ENCODE data around the gene MRC1.

The MRC1 gene

DNA sequence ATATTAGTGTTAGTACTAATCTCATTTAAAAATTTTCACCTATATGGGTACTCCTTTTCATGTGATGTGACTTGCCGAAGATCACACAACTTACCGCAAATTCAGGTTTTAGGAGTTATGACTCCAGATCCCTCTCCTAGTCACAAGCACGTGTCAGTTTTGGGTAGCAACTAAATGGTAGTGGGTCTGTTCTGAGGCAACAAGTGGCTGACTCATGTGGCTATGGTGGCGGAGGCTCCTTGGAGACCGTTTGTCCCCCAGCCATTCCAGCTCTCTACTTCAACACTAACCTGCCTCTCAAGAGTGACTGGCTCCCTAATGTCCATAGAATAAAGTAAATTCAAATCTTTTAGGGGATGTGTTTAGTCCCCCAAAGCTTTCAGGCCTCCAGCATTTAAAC is 39.5 kb downstream of the MRC1 start:
- no peak for DNase-seq

GRCh38 chr10:17850501-17850900 is 41.4 kb downstream of the MRC1 start:
- DNase-seq, result no peak

DNA sequence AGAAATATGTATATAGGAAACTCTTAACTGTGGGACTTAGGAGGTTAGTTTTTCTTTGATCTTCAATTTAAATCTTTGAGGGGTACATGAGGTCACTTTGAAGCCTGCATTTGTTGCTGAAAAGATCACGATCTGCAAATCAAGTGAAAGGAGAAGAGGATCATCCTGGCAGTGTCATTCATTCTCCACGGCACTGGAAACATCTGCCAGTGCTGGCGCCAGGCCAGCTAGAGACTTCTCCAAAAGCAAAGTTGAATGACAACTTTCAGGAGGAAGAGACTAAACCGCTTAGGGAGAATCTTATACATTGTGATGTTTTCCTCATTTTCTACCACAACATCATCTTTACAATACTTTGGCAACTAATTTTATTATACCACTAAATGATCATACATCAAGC is 42.5 kb downstream of the MRC1 start:
- DNase-seq, result no peak

- no peak for DNase-seq
Measured at GRCh38 chr10:17854044-17854652, 45.0 kb downstream of the MRC1 start.

GRCh38 chr10:17857040-17857439 is 47.9 kb downstream of the MRC1 start:
- DNase-seq, result no peak

- no peak for DNase-seq
Measured at GRCh38 chr10:17859492-17860156, 50.5 kb downstream of the MRC1 start.

GRCh38 chr10:17861760-17862159 is 52.6 kb downstream of the MRC1 start:
- no peak for DNase-seq

- DNase-seq, result no peak
Measured at GRCh38 chr10:17865351-17865750, 56.2 kb downstream of the MRC1 start.

DNA sequence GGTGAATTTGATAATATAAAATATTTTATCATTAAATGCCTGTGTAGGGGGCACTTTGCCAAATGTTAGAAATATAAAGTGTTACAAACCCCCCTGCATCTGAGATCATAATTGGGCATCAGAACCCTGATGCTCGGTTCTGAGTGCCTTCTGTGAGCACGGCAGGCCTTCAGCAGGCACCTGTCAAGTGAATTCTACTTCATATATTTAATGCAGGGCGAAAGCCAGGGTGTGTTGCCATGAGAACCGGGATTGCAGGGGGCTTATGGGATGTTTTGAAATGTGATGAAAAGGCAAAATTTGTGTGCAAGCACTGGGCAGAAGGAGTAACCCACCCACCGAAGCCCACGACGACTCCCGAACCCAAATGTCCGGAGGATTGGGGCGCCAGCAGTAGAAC is 57.2 kb downstream of the MRC1 start:
- DNase-seq, result no peak

DNA sequence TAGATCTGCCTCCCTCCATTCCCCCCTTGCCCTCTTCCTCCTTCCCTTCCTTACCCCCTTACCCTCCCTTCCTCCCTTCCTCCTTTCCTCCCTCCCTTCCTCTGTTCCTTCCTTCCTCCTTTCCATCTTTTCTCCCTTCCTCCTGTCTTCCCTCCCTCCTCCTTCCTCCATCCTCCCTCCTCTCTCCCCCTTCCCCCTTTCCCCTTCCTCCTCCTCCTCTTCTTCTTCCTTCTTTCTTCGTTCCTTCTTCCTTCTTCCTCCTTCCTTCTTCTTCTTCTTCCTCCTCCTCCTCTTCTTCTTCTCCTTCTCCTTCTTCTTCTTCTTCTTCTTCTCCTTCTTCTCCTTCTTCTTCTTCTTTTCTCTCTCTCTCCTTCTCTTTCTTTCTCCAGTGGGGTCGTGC is 57.9 kb downstream of the MRC1 start:
- no peak for DNase-seq

DNA sequence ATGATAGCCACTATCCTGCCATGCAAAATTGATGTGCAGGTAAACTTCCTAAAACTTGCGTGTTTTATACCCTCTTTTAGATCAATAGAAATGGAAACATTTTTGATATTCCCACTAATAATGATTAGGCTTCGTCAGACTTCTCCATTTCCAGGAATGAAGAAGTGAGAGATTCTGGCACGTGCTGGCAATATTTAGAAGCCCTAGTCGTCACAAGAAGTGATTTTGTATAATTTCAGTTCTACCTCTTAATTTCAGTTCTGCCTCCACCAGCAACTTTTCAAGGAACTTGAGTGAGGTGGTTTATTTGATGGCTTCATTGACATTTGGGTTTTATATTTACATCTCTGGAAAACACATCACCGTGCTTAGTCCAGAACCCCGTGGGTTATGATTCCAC is 61.9 kb downstream of the MRC1 start:
- DNase-seq, result no peak

- peak; percentile 16 for DNase-seq
Measured at GRCh38 chr10:17872191-17873091, 63.3 kb downstream of the MRC1 start.

GRCh38 chr10:17873946-17874345 is 64.8 kb downstream of the MRC1 start:
- peak; percentile 58 for DNase-seq

DNA sequence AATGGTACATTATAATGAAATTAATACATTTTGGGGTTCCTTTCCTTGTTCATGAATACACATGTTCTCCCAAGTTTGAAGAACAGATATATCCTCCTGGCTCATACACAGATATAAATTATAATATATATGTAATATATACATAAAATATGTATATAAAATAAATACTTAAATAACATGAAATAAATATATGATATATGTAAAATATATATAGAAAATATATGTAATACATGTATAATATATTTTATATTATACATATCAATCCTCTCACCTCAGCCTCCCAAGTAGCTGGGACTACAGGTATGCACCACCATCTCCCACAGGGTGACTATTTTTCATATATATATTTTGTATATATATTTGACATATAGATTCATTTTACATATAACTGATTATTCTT is 68.0 kb downstream of the MRC1 start:
- DNase-seq, result no peak

- DNase-seq, result no peak
Measured at GRCh38 chr10:17878896-17879295, 69.7 kb downstream of the MRC1 start.

- peak; percentile 74 for DNase-seq
Measured at GRCh38 chr10:17880601-17881000, 71.5 kb downstream of the MRC1 start.

- peak; percentile 21 for DNase-seq
Measured at GRCh38 chr10:17882557-17882956, 73.4 kb downstream of the MRC1 start.

DNA sequence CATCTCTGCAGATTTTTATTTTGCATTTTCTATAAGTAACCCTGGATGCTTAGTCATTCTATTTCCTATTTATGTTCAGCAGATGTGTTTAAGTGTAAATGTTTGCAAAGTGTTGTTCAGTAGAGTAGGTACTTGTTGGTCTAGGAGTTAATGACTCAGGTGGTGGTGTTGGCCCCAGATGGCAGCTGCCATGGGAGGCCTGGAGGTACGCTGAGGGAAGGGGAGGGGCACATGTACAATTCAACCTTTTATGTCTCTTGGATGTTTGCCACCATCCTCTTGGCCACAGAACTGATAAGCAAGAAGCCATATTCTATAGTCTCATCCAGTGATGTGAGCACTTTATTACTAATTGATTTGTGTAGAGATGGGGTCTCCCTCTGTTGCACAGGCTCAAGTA is 74.5 kb downstream of the MRC1 start:
- no peak for DNase-seq

- DNase-seq, result no peak
Measured at GRCh38 chr10:17888189-17888588, 79.0 kb downstream of the MRC1 start.

DNA sequence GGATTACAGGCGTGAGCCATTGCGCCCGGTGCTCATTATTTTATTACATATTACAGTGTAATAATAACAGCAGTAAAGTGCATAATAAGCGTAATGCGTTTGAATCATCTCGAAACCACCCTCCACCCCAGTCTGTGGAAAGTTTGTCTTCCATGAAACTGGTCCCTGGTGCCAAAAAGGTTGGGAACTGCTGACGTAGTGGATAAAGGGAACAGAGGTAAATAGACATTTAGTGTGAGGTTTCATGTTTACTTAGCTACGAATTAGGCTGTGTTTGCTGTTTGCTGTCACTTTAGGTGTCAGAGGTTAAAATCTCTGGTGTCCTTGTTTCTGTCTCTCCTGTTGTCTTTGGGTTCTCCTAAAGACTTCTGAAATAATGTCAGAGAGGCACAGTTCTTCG is 82.3 kb downstream of the MRC1 start:
- DNase-seq, result no peak

DNA sequence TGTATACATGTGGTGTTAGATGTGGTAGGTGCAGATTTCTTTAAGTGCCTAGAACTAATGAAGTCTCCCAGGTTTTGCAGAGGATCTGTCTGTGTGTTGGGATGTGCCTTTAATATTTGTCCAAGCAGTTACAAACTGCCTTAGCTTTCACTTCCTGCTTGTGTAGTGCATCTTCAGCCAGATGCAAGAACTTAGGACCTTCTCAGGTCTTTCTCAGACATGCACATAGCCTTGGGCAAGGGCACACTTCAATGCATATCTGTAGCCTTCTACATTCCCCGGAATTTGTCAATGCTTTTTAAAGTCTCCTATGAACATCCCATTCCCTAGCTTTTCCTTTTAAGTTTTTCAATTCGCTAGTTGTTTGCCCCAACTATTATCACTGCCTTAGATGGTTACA is 95.4 kb downstream of the MRC1 start:
- no peak for DNase-seq

- DNase-seq, result peak; percentile 17
Measured at GRCh38 chr10:17905491-17905890, 96.3 kb downstream of the MRC1 start.

DNA sequence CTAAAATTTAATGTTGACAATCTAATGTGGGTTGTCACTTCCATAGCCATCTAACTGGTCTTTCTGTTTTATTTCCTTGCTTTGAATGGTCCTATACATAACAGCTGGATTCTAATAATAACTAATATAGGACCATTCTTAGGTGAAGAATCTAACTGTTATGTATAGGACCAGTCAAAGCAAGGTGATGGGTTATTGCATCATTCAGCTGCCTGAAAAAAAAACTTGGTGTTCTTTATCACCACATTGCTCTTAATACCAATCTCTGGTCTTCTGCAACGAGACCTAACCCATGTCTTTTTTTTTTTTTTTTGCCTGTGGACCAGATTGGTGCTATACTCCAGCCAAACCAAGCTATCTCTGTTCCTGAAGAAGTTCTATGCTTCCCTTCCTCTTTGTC is 96.9 kb downstream of the MRC1 start:
- no peak for DNase-seq

DNA sequence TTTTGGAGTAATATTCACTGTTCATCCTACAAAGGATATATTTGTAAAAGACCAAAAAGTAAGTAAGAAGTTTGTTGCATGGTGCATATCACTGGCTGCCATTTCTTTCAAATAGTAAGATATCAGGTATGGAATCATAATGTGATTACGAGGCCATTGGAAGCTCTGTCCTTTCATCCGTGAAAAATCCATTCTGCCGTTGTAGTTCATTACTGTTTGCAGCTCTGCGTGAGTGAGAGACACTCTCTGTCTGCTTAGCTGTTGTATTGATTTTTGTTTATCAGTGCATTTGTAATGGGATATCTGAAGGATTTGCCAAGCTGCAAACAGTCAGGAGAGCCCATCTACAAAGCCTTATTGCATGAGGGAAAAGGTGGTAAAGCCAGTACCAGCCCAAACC is 98.5 kb downstream of the MRC1 start:
- no peak for DNase-seq

Data from fibroblast of skin of scalp (primary cell).